Sigmoid colon (tissue), 7 donors: ENCODE measurements around the gene SCN9A. TPM values are rescaled to one million over a fixed set of nuclear protein-coding genes. Genes with fewer than 3 reads are reported as not detected.

ENCODE experiments used
- DNase-seq: peaks from one replicate; pipeline ENCODE4 v3.0.0-alpha.2; 2019
- H3K27ac ChIP-seq, 4 donors: fragments of 200-600 bp; sonication (generic); one replicate each; pipeline ENCODE4 v1.5.1; 2016 to 2019; ENCODE audit warnings: mild to moderate bottlenecking in 1 of 4
- H3K27me3 ChIP-seq, 3 donors: fragments of 200-600 bp; sonication (generic); one replicate each; pipeline ENCODE4 v1.5.1; 2019; ENCODE audit warnings: mild to moderate bottlenecking in 1 of 3
- H3K36me3 ChIP-seq, 4 donors: fragments of 200-600 bp; sonication (generic); one replicate each; pipeline ENCODE4 v1.5.1; 2016 to 2019
- H3K4me1 ChIP-seq, 4 donors: fragments of 200-600 bp; sonication (generic); one replicate each; pipeline ENCODE4 v1.5.1; 2017 to 2019
- H3K4me3 ChIP-seq, 4 donors: fragments of 200-600 bp; sonication (generic); one replicate each; pipeline ENCODE4 v1.5.1; 2017 to 2019; ENCODE audit warnings: mild to moderate bottlenecking in 2 of 4, moderate library complexity in 1 of 4
- H3K9me3 ChIP-seq, 4 donors: fragments of 200-600 bp in 3 of 4; sonication (generic) in 3 of 4; one replicate each; pipeline versions ENCODE4 v1.5.1 to v1.6.1; 2013 to 2019
- CTCF ChIP-seq, 4 experiments: fragments of 450-650 bp in 3 of 4; fragments of 200-600 bp in 1 of 4; IDR thresholded peaks; one replicate each; pipeline ENCODE4 v1.5.1; 2016 to 2019; ENCODE audit warnings: antibody characterized with exemption in 4 of 4, mild to moderate bottlenecking in 3 of 4, moderate library complexity in 2 of 4
- EP300 ChIP-seq, 4 donors: sonication (generic); formaldehyde crosslinking; IDR thresholded peaks; one replicate each; pipeline ENCODE4 v1.6.1; 2017; ENCODE audit warnings: antibody characterized with exemption in 4 of 4
- POLR2A ChIP-seq, 2 donors: fragments of 450-650 bp; IDR thresholded peaks; one replicate each; pipeline ENCODE4 v1.6.1; 2016; ENCODE audit warnings: antibody characterized with exemption in 2 of 2, mild to moderate bottlenecking in 2 of 2, moderate library complexity in 2 of 2
- POLR2AphosphoS5 ChIP-seq, 4 donors: sonication (generic); formaldehyde crosslinking; IDR thresholded peaks; one replicate each; pipeline ENCODE4 v1.6.1; 2017; ENCODE audit warnings: antibody characterized with exemption in 4 of 4
- WGBS, 2 donors: extraction: QIAGEN DNeasy Blood & Tissue Kit; methylation state at CpG; one replicate each; pipeline ENCODE4 v1.1.7; 2013; 5-methylcytosine and 5-hydroxymethylcytosine counted together
- intact Hi-C: fragments of 100-400 bp; cut with DNase I; formaldehyde crosslinking; loops from one replicate; pipeline ENCODE4 v1.15.1; 2023
- polyA plus RNA-seq, 3 donors: library from polyadenylated mRNA; stranded (reverse); fragments of 200-250 nt; gene quantifications; one replicate each; pipeline ENCODE4 v1.2.3, GENCODE V29; 2013
- total RNA-seq, 4 donors: library from RNA; depleted of rRNA; stranded (reverse); fragments of >200 nt; gene quantifications; one replicate each; pipeline ENCODE4 v1.1.0, GENCODE V29; 2016
- donor health status: healthy with polysubstance abuse.
- donor health status: Bipolar disorder and iron deficiency.
- donor health status: healthy.

Gene SCN9A
- total and polyA plus RNA-seq, 7 donors = 0.23 to 22.1 (median 14.3) TPM

- H3K4me3 ChIP-seq = no peak overlapping the region
- no peak overlapping the region for H3K27ac ChIP-seq
- H3K4me1 ChIP-seq = peaks cover 0 to 32% (median 14%) of the 10 kb centered on the region in 4 donors
- no peaks in the 10 kb centered on the region for H3K9me3 ChIP-seq
- H3K36me3 ChIP-seq = no peaks in the 10 kb centered on the region
- no peak for TF ChIP-seq POLR2AphosphoS5 (IDR thresholded peaks at IDR 0.05)
- TF ChIP-seq POLR2A (IDR thresholded peaks at IDR 0.05) = no peak
- no peak for TF ChIP-seq EP300 (IDR thresholded peaks at IDR 0.05)
- no peak for TF ChIP-seq CTCF (IDR thresholded peaks at IDR 0.05)
- 39 to 55% methylated on average over 2 of the region's 2 CpGs for WGBS, 2 donors
- no peaks in the 10 kb centered on the region for H3K27me3 ChIP-seq
- no peak for DNase-seq
- intact Hi-C loops = no loop called here
These were observed 2.6 kb downstream of the SCN9A start for GRCh38 chr2:166373105-166373504.

DNA sequence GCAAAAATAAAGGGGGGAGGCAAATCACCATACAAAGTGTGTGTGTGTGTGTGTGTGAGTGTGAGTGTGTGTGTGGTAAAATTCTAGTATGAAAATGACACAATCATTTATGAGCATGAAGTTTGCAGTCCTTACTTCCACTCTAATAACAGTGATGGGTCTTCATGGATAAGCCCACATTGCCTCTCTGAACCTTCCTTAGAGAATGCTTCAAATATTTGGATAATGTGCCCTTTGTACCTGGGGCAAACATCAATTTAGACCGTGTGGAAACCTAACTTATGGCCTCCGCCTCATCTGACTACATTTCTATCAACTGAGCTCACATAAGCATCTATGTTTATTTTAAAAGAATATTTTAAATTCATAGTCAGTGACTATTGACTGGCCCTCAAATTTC, 3.7 kb downstream of the SCN9A start:
- Histone ChIP-seq H3K4me3 (no peak overlapping the region), H3K27me3 (no peaks in the 10 kb centered on the region), H3K9me3 (no peaks in the 10 kb centered on the region), H3K27ac (no peak overlapping the region), H3K4me1 (peaks cover 0 to 32% (median 14%) of the 10 kb centered on the region in 4 donors), H3K36me3 (no peaks in the 10 kb centered on the region)
- no peak for TF ChIP-seq POLR2A (IDR thresholded peaks at IDR 0.05)
- no peak for TF ChIP-seq POLR2AphosphoS5 (IDR thresholded peaks at IDR 0.05)
- 26 to 75% methylated on average over 2 of the region's 2 CpGs for WGBS, 2 donors
- intact Hi-C loops = no loop called here
- no peak for DNase-seq

DNA sequence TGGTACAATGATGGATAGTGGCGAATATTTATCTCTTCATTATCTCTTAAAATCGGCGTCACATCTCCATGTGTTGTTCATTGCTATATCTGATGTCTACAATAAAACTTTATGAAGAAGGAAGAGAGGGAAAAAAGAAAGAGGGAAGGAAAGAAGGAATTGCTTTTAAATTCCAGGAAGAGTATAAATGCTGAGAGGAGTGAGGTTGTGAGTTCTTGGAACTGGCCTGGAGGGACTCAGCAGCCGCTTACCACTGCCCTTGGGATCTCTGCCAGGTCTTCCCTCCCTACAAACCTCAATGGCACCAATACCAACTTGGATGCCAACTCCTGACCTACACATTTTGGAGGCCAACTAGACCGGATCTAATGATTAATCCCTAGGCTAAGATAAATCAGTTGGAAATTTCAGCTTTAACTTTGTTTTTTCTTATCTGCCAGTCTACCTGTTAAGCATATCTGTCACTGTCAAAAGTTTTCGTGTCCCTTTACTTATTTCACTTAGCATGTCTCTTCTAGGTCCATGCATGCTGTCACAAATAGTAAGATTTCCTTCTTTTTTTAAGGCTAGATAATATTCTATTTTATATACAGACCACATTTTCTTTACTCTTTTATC, 9.8 kb downstream of the SCN9A start:
- Histone ChIP-seq H3K36me3 (no peaks in the 10 kb centered on the region), H3K27me3 (no peaks in the 10 kb centered on the region), H3K9me3 (no peaks in the 10 kb centered on the region), H3K4me1 (peaks cover 0 to 8% (median 0%) of the 10 kb centered on the region in 4 donors), H3K4me3 (no peak overlapping the region), H3K27ac (no peak overlapping the region)
- no peak for DNase-seq
- intact Hi-C loops = no loop called here
- WGBS, 2 donors = 56 to 82% methylated on average over 6 of the region's 6 CpGs
- no peak for TF ChIP-seq CTCF (IDR thresholded peaks at IDR 0.05)
- no peak for TF ChIP-seq POLR2AphosphoS5 (IDR thresholded peaks at IDR 0.05)
- no peak for TF ChIP-seq EP300 (IDR thresholded peaks at IDR 0.05)

GRCh38 chr2:166365239-166365638, 10.5 kb downstream of the SCN9A start:
- Histone ChIP-seq H3K27me3 (no peaks in the 10 kb centered on the region), H3K9me3 (no peaks in the 10 kb centered on the region), H3K4me1 (peaks cover 0 to 8% (median 0%) of the 10 kb centered on the region in 4 donors), H3K27ac (no peak overlapping the region), H3K36me3 (no peaks in the 10 kb centered on the region), H3K4me3 (no peak overlapping the region)
- TF ChIP-seq EP300 (IDR thresholded peaks at IDR 0.05) (no peak), POLR2AphosphoS5 (IDR thresholded peaks at IDR 0.05) (no peak), POLR2A (IDR thresholded peaks at IDR 0.05) (no peak), CTCF (IDR thresholded peaks at IDR 0.05) (no peak)
- WGBS, 2 donors = 90 to 97% methylated on average over 3 of the region's 3 CpGs
- intact Hi-C loops = no loop called here
- DNase-seq = no peak

DNA sequence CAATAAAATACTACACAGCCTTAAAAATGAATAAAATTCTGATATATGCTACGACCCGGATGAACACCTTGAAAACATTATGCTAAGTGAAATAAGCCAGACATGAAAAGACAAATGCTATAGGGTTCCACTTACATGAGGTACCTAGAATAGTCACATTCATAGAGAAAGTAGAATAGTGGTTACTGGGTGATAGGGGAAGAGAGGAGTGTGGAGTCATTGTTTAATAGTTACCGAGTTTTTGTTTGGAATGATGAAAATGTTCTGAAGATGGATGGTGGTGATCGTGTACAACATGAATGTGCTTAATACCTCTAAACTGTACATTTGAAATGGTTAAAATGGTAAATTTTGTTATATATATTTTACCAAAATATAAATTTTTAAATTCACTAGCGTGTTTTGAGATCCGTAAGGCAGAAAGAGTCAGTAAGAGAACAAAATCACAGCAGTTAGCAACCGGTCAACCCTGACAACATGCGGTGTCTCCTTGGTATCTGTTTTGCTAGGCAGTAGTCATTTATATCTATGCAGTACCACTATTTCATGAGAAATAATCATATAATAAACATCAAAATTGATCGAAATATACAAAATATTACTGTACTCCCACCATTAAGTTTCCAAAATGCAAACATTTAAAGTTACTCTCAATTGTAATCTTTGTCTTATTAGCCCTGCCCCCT, 11.1 kb downstream of the SCN9A start:
- peaks cover 0 to 8% (median 0%) of the 10 kb centered on the region in 4 donors for H3K4me1 ChIP-seq
- no peak overlapping the region for H3K27ac ChIP-seq
- intact Hi-C loops = loop anchor here (5.0 kb wide), 1 partner anchor 153 kb away; no protein-coding TSS in a partner anchor
- TF ChIP-seq POLR2A (IDR thresholded peaks at IDR 0.05) = no peak
- no peaks in the 10 kb centered on the region for H3K27me3 ChIP-seq
- no peak overlapping the region for H3K4me3 ChIP-seq
- no peaks in the 10 kb centered on the region for H3K9me3 ChIP-seq
- DNase-seq = no peak
- H3K36me3 ChIP-seq = no peaks in the 10 kb centered on the region
- 93 to 94% methylated on average over 9 of the region's 9 CpGs for WGBS, 2 donors
